ENCODE results near the gene EHMT1. TPM values are rescaled to one million over a fixed set of nuclear protein-coding genes. Genes with fewer than 3 reads are reported as not detected.

The EHMT1 gene
- total and polyA plus RNA-seq, 2 of the 13 experiments (the other 11 are each of a cell fraction or from before 2014, with no cell fraction given) = 23.0 to 27.1 TPM

GRCh38 chr9:137765536-137765935 lies 146.7 kb downstream of the EHMT1 start:
- no TSS peak for BruUV-seq (replicated peaks)
- H3K4me2 ChIP-seq (ENCODE audit: low read depth, low read length) = no peak overlapping the region
- H3K79me2 ChIP-seq (ENCODE audit: insufficient read depth, low read length) = no peaks in the 10 kb centered on the region
- TF ChIP-seq HMG20A (CRISPR knock-in tag; IDR thresholded peaks at IDR 0.05; ENCODE audit: borderline replicate concordance) = no peak
- no peak for TF ChIP-seq ZNF280B (CRISPR knock-in tag; IDR thresholded peaks at IDR 0.05; ENCODE audit: borderline replicate concordance)
- no peak for TF ChIP-seq ZNF777 (CRISPR knock-in tag; IDR thresholded peaks at IDR 0.05)
- DNase-seq (ENCODE audit: low spot score) = no peak
- ChIA-PET POLR2A (no interaction called here), CTCF (ENCODE audit: low intra/inter-chr PET ratio, low total read pairs) (no interaction called here)
- in situ Hi-C loops (cut with HindIII; ENCODE audit: extremely low pct_ligation_motif_present, low pct_unique_long_range_greater_than_20kb) = no loop called here
- FAIRE-seq = no peak
- intact Hi-C loops (cut with micrococcal nuclease; ENCODE audit: unreplicated experiment) = no loop called here
- H3K4me1 ChIP-seq (ENCODE audit: insufficient read depth, low read length) = no peaks in the 10 kb centered on the region
- peaks cover 16 to 52% of the 10 kb centered on the region in 2 experiments for H3K36me3 ChIP-seq (replicated peaks in 1 of 2; ENCODE audit: control insufficient read depth in 1 of 2, insufficient read depth in 2 of 2, low read length in 2 of 2)
- H3K9me3 ChIP-seq (ENCODE audit: low read length) = no peaks in the 10 kb centered on the region
- H3K27ac ChIP-seq (ENCODE audit: extremely low read length, insufficient read depth, low read length) = no peak overlapping the region
- no peak for ATAC-seq
- 97% methylated on average over 13 of the region's 13 CpGs for WGBS (ENCODE audit: low lambda C conversion rate)
- H4K20me1 ChIP-seq (ENCODE audit: insufficient read depth, low read length) = no peaks in the 10 kb centered on the region
- no peak overlapping the region for H3K4me3 ChIP-seq (replicated peaks in 1 of 3; ENCODE audit: insufficient read depth in 1 of 3, low read depth in 2 of 3, low read length in 3 of 3)
- no peak overlapping the region for H2AFZ ChIP-seq (ENCODE audit: low read length)
- H3K9ac ChIP-seq (ENCODE audit: insufficient read depth, low read depth, low read length) = no peak overlapping the region
- no peaks in the 10 kb centered on the region for H3K27me3 ChIP-seq (ENCODE audit: control insufficient read depth in 1 of 2, insufficient read depth in 2 of 2, low read length in 2 of 2)

- intact Hi-C loops (cut with micrococcal nuclease; ENCODE audit: unreplicated experiment) (no loop called here), in situ Hi-C loops (cut with HindIII; ENCODE audit: extremely low pct_ligation_motif_present, low pct_unique_long_range_greater_than_20kb) (no loop called here)
- WGBS (ENCODE audit: low lambda C conversion rate) = 88% methylated on average over 14 of the region's 14 CpGs
- H3K27ac ChIP-seq (ENCODE audit: extremely low read length, insufficient read depth, low read length) = no peak overlapping the region
- ATAC-seq = no peak
- no peaks in the 10 kb centered on the region for H3K4me1 ChIP-seq (ENCODE audit: insufficient read depth, low read length)
- no peak overlapping the region for H2AFZ ChIP-seq (ENCODE audit: low read length)
- H3K9me3 ChIP-seq (ENCODE audit: low read length) = no peaks in the 10 kb centered on the region
- H3K79me2 ChIP-seq (ENCODE audit: insufficient read depth, low read length) = no peaks in the 10 kb centered on the region
- no peaks in the 10 kb centered on the region for H3K27me3 ChIP-seq (ENCODE audit: control insufficient read depth in 1 of 2, insufficient read depth in 2 of 2, low read length in 2 of 2)
- no peak for DNase-seq (ENCODE audit: low spot score)
- ChIA-PET POLR2A (no interaction called here), CTCF (ENCODE audit: low intra/inter-chr PET ratio, low total read pairs) (no interaction called here)
- no peak overlapping the region for H3K4me3 ChIP-seq (replicated peaks in 1 of 3; ENCODE audit: insufficient read depth in 1 of 3, low read depth in 2 of 3, low read length in 3 of 3)
- no peak for FAIRE-seq
- no peak overlapping the region for H3K9ac ChIP-seq (ENCODE audit: insufficient read depth, low read depth, low read length)
- no peaks in the 10 kb centered on the region for H4K20me1 ChIP-seq (ENCODE audit: insufficient read depth, low read length)
- BruUV-seq (replicated peaks) = no TSS peak
- no peak overlapping the region for H3K4me2 ChIP-seq (ENCODE audit: low read depth, low read length)
- no peak for TF ChIP-seq MYNN (CRISPR knock-in tag; IDR thresholded peaks at IDR 0.05; ENCODE audit: low read depth)
- no peak for TF ChIP-seq TP53 (CRISPR knock-in tag; conservative IDR thresholded peaks at IDR 0.05)
- no peak for TF ChIP-seq YY1 (IDR thresholded peaks at IDR 0.05; ENCODE audit: insufficient read depth, insufficient replicate concordance, low read depth, low read length)
- TF ChIP-seq KDM5A (IDR thresholded peaks at IDR 0.05; ENCODE audit: borderline replicate concordance, low read length) = no peak
- H3K36me3 ChIP-seq (replicated peaks in 1 of 2; ENCODE audit: control insufficient read depth in 1 of 2, insufficient read depth in 2 of 2, low read length in 2 of 2) = peaks cover 15 to 50% of the 10 kb centered on the region in 2 experiments; a peak in 4 of 5 replicates
These were observed 152.8 kb downstream of the EHMT1 start for GRCh38 chr9:137771580-137771979.

All from HepG2 (cell line).